LNCAP (cell line): ENCODE results near the gene NOC2L.

Experiments used
- TF ChIP-seq, protein P1 (sequence below): fragments of 450-650 bp; IDR thresholded peaks from 2 replicates; pipeline ENCODE4 v1.5.1; 2017; ENCODE audit warnings: mild to moderate bottlenecking

The NOC2L gene

DNA sequence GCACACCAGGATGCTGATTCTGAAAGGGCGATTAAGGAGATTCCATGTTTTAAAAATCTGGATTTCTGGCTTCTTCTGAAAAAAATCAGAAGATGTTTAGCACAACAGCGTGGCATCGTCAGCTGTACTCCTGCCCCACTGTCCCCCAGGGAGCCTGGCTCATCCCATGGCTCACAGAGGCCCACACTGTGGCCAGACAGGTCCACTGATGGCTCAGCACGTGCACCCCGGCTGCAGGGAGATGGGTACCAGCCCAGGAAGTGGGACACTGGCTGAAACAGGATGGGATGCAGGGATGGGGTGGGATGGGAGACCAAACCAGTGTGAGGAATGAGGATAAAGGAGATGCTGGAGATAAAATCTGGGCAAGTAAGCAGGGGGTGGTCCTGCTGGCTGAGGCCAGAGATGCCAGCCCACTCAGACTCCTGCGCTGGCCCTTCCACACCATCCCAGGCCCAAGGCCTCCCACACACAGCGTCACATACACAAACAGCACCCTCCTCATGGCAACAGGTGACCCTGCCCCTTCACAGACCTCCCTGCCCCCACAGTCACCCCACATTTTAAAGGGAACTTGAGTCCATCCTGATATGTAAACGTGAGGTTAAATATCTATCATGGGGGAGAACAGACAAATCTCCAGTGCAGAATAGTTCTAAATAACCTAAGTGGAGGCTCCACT, 59.3 kb downstream of the NOC2L start:
- TF ChIP-seq, protein P1, sequence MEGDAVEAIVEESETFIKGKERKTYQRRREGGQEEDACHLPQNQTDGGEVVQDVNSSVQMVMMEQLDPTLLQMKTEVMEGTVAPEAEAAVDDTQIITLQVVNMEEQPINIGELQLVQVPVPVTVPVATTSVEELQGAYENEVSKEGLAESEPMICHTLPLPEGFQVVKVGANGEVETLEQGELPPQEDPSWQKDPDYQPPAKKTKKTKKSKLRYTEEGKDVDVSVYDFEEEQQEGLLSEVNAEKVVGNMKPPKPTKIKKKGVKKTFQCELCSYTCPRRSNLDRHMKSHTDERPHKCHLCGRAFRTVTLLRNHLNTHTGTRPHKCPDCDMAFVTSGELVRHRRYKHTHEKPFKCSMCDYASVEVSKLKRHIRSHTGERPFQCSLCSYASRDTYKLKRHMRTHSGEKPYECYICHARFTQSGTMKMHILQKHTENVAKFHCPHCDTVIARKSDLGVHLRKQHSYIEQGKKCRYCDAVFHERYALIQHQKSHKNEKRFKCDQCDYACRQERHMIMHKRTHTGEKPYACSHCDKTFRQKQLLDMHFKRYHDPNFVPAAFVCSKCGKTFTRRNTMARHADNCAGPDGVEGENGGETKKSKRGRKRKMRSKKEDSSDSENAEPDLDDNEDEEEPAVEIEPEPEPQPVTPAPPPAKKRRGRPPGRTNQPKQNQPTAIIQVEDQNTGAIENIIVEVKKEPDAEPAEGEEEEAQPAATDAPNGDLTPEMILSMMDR: no peak

DNA sequence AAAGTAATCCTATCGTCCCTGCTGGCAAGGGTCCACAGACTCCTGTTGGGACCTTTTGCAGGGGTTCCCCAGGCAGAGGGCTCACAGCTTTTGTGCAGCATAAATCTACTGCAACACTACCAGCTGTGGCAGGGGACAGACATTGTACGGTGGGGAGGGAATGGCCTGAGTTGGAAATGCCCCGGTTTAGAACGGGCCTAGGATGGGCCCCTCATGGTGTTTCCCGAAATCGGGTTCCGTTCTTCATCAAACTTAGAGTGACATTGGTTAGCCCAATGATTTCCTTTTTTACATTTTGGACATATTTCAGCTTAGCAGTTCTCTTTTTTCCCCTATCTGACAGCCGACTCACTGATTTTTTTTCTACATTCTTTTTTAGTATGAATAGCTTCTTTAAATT, 61.8 kb downstream of the NOC2L start:
- TF ChIP-seq, protein P1: no peak
